ENCODE data around the gene KCNE2.
"Not testable (repeated sequence)": the region's sequence is repeated elsewhere in the genome, so short reads cannot be mapped to it uniquely, and the experiment has no call there.

GRCh38 chr21:34405686-34406085 lies 41.9 kb downstream of the KCNE2 start:
- TF ChIP-seq CTCF (conservative IDR thresholded peaks at IDR 0.05; ENCODE audit: low read length); EZH2phosphoT487 (IDR thresholded peaks at IDR 0.05; ENCODE audit: borderline replicate concordance): not testable (repeated sequence)

Data from Loucy (cell line).